Activated T-cell treated with anti-CD3 and anti-CD28 coated beads, Interleukin-2, amount 50 U/mL, for 24 hours (primary cell): ENCODE results near the gene SCTR.
A peak's percentile ranks its signal among the peaks of the same experiment; 100 is the strongest.

Experiments
- DNase-seq: peaks from one replicate; pipeline ENCODE4 v3.0.0-alpha.2; 2020
- H3K27ac Mint-ChIP-seq: 2 replicates; pipeline ENCODE4 v1.8.0; 2020; ENCODE audit warnings: mild to moderate bottlenecking, mixed read lengths
- H3K27me3 Mint-ChIP-seq: 2 replicates; pipeline ENCODE4 v1.8.0; 2020; ENCODE audit warnings: mixed read lengths
- H3K36me3 Mint-ChIP-seq: 2 replicates; pipeline ENCODE4 v1.8.0; 2020; ENCODE audit warnings: low read depth, mixed read lengths
- H3K4me1 Mint-ChIP-seq: 2 replicates; pipeline ENCODE4 v1.8.0; 2020; ENCODE audit warnings: low read depth, mixed read lengths
- H3K4me3 Mint-ChIP-seq: 2 replicates; pipeline ENCODE4 v1.8.0; 2020; ENCODE audit warnings: mild to moderate bottlenecking, moderate library complexity, mixed read lengths
- H3K9me3 Mint-ChIP-seq: 2 replicates; pipeline ENCODE4 v1.8.0; 2020; ENCODE audit warnings: mixed read lengths

SCTR gene

DNA sequence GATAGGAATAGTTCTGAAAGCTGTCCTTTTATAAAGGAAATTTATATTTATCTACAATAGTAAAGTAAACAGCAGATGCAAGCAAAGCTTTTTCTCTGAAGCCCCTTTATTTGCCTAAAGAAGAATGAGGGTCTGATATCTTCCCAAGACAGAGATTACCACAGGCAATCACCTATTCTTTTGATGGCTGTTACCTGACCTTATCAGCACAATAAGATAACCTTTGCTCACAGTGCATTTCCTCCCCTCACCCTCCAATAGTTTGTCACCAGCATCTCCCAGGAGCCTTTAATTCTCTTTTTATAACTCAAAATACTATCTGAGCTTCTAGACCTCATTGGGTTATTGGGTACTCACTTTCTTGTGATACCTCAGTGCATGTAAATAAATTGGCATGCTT lies 13.5 kb upstream of the SCTR start:
- no peak overlapping the region for H3K4me3 Mint-ChIP-seq
- no peaks in the 10 kb centered on the region for H3K36me3 Mint-ChIP-seq
- H3K27me3 Mint-ChIP-seq, result peaks cover 33% of the 10 kb centered on the region
- peaks cover 17% of the 10 kb centered on the region for H3K9me3 Mint-ChIP-seq
- H3K4me1 Mint-ChIP-seq, result no peaks in the 10 kb centered on the region
- no peak for DNase-seq
- no peak overlapping the region for H3K27ac Mint-ChIP-seq

DNA sequence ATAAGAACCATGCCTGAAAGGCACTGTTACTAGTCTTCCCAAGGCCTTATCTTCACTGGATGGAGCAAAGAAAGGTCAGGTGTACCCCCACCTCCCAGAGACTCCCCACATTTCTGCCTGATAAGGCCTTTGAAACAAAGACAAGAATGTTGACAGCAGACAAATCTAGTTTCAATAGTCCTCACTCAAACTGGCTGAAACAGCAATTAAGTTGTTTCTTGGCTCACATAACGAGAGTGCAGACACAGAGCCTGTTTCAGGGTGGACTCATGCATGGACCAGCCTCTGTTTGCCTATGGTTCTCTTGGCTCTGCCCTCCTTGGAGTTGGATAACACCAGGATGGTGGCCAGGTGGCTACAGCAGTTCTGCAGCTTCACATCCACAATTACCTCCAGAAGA lies 12.4 kb upstream of the SCTR start:
- H3K9me3 Mint-ChIP-seq, result peaks cover 24% of the 10 kb centered on the region
- H3K27ac Mint-ChIP-seq, result no peak overlapping the region
- no peaks in the 10 kb centered on the region for H3K36me3 Mint-ChIP-seq
- no peak overlapping the region for H3K4me3 Mint-ChIP-seq
- H3K4me1 Mint-ChIP-seq, result no peaks in the 10 kb centered on the region
- DNase-seq, result no peak
- peaks cover 24% of the 10 kb centered on the region for H3K27me3 Mint-ChIP-seq

GRCh38 chr2:119536211-119536610 lies 11.9 kb upstream of the SCTR start:
- no peaks in the 10 kb centered on the region for H3K4me1 Mint-ChIP-seq

DNA sequence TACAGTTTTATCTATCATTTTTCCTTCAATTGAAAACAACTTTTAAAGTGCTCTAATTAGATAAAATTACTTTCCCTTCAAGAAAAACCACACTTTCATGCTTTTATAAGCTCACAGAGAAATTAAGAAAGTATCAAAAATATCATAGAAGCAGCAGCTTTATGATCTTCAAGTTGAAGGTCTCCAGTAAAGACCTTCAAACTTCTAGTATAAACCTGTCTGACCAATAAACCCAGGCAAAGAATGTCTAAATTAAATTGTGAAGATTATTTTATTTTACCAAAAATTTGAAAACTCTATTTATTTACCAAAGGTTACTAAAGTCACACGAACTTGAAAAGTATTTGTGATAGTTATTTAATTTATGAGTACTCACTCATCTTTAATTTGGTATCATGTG lies 9.3 kb upstream of the SCTR start:
- peaks cover 12% of the 10 kb centered on the region for H3K27me3 Mint-ChIP-seq
- peaks cover 32% of the 10 kb centered on the region for H3K9me3 Mint-ChIP-seq
- no peaks in the 10 kb centered on the region for H3K36me3 Mint-ChIP-seq
- DNase-seq, result no peak
- no peaks in the 10 kb centered on the region for H3K4me1 Mint-ChIP-seq
- H3K27ac Mint-ChIP-seq, result no peak overlapping the region
- no peak overlapping the region for H3K4me3 Mint-ChIP-seq

More at GRCh38 chr2:119536211-119536610, 11.9 kb upstream of the SCTR start:
- DNase-seq, result no peak
- H3K27me3 Mint-ChIP-seq, result peaks cover 19% of the 10 kb centered on the region
- H3K36me3 Mint-ChIP-seq, result no peaks in the 10 kb centered on the region
- no peak overlapping the region for H3K4me3 Mint-ChIP-seq
- H3K9me3 Mint-ChIP-seq, result peaks cover 27% of the 10 kb centered on the region
- H3K27ac Mint-ChIP-seq, result no peak overlapping the region

DNA sequence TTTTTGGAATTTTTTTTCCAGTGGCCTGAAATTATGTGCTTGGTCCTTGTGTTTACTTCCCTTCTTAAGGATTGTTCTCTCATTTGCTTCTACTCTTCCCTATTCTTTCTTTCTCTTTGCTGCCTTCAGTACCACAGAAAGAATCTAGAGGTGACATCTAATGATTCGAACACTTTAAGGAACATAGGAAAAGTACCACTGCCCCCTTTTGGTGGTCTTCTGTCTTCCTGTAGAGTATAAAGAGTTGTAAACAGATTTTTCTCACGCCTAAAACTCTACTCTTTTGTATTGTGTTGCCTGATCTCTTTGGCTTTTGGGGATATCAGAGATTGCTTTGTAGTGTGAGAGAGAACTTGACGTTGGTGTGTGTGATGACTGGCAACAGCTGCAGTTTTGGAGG lies 7.0 kb upstream of the SCTR start:
- Mint-ChIP-seq H3K27ac (no peak overlapping the region), H3K9me3 (peaks cover 32% of the 10 kb centered on the region), H3K4me1 (no peaks in the 10 kb centered on the region), H3K4me3 (no peak overlapping the region), H3K27me3 (peaks cover 19% of the 10 kb centered on the region), H3K36me3 (no peaks in the 10 kb centered on the region)
- DNase-seq, result no peak

GRCh38 chr2:119527999-119528398 lies 3.7 kb upstream of the SCTR start:
- H3K4me3 Mint-ChIP-seq, result no peak overlapping the region
- H3K4me1 Mint-ChIP-seq, result no peaks in the 10 kb centered on the region
- peaks cover 45% of the 10 kb centered on the region for H3K27me3 Mint-ChIP-seq
- DNase-seq, result no peak
- no peaks in the 10 kb centered on the region for H3K36me3 Mint-ChIP-seq
- H3K27ac Mint-ChIP-seq, result no peak overlapping the region
- H3K9me3 Mint-ChIP-seq, result peaks cover 16% of the 10 kb centered on the region

DNA sequence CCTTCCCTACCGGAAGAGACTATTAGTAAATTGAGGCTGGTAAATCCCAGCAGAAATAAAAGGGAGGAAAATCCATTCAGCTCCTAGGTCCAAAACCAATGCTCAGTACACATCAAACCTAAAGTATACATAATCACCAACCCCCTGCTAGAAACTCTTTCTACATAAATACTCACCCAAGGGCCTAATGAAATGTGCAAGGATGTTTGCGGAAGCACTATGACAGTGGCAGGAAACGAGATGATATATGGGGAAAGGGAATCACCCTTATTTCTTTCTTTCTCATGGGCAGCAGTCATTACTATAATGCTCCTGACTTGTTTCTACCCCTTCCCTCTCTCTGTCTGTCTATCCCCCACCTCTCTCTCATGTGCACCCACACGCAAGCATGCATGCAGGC lies 1.3 kb upstream of the SCTR start:
- H3K4me3 Mint-ChIP-seq, result no peak overlapping the region
- DNase-seq, result no peak
- H3K9me3 Mint-ChIP-seq, result peaks cover 4% of the 10 kb centered on the region
- no peaks in the 10 kb centered on the region for H3K36me3 Mint-ChIP-seq
- H3K4me1 Mint-ChIP-seq, result no peaks in the 10 kb centered on the region
- no peak overlapping the region for H3K27ac Mint-ChIP-seq
- H3K27me3 Mint-ChIP-seq, result peaks cover 63% of the 10 kb centered on the region

DNA sequence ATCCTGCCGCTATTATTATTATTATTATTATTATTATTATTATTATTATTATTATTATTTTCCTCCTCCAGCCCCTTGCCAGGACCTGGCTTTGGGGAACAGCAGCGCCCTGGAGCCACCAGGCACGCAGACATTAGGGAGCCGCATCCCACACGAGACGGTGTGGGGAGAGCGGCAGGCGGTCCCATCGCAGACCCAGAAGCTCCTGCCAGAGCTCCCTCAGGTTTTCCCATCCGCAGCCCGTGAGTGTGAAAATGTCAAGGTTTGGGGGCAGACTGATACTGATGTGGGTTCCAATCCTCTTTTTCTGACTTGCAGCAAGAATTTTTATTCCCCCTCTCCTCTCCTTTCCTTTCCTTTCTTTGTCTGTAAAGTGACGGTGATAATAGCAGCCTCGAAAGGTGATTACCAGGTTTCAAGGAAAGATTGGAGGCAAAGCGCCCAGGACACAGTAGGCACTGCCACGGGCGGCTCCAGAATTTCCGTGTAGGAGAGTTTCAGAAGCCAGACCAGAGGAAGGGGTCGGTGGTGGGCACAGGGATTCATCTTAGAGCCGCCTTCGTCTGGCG lies 816 bp downstream of the SCTR start:
- no peaks in the 10 kb centered on the region for H3K4me1 Mint-ChIP-seq
- no peak overlapping the region for H3K27ac Mint-ChIP-seq
- H3K9me3 Mint-ChIP-seq, result no peaks in the 10 kb centered on the region
- no peak overlapping the region for H3K4me3 Mint-ChIP-seq
- DNase-seq, result no peak
- peaks cover 60% of the 10 kb centered on the region for H3K27me3 Mint-ChIP-seq
- H3K36me3 Mint-ChIP-seq, result no peaks in the 10 kb centered on the region

DNA sequence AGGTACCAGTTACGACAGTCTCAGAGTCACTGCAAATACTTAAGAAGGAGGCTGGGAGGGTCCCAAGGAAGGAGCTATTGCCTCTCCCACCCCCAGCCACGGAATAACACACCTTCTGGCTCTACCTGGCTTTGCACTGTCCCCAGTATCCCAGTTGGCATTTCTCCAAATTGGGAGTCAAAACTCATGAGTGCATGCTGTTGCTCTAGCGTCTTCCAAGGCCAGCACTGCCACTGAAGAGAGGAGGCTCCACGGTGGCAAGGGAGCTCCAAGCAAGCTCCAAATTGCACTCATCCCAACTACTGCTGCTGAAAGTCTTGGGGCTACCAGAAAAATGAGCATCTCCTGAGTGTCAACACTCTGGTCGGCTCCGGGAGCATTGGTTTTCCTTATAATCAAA lies 1.6 kb downstream of the SCTR start:
- H3K27me3 Mint-ChIP-seq, result peaks cover 62% of the 10 kb centered on the region
- no peaks in the 10 kb centered on the region for H3K9me3 Mint-ChIP-seq
- no peak overlapping the region for H3K4me3 Mint-ChIP-seq
- H3K36me3 Mint-ChIP-seq, result no peaks in the 10 kb centered on the region
- no peaks in the 10 kb centered on the region for H3K4me1 Mint-ChIP-seq
- no peak for DNase-seq
- no peak overlapping the region for H3K27ac Mint-ChIP-seq

GRCh38 chr2:119521433-119522050 lies 2.7 kb downstream of the SCTR start:
- Mint-ChIP-seq H3K27me3 (peaks cover 58% of the 10 kb centered on the region), H3K4me1 (no peaks in the 10 kb centered on the region), H3K36me3 (no peaks in the 10 kb centered on the region), H3K4me3 (no peak overlapping the region), H3K9me3 (no peaks in the 10 kb centered on the region), H3K27ac (no peak overlapping the region)
- DNase-seq, result no peak

GRCh38 chr2:119520696-119521432 lies 3.4 kb downstream of the SCTR start:
- Mint-ChIP-seq H3K27me3 (peaks cover 58% of the 10 kb centered on the region), H3K4me1 (no peaks in the 10 kb centered on the region), H3K27ac (no peak overlapping the region), H3K9me3 (no peaks in the 10 kb centered on the region), H3K36me3 (no peaks in the 10 kb centered on the region), H3K4me3 (no peak overlapping the region)
- DNase-seq, result no peak

DNA sequence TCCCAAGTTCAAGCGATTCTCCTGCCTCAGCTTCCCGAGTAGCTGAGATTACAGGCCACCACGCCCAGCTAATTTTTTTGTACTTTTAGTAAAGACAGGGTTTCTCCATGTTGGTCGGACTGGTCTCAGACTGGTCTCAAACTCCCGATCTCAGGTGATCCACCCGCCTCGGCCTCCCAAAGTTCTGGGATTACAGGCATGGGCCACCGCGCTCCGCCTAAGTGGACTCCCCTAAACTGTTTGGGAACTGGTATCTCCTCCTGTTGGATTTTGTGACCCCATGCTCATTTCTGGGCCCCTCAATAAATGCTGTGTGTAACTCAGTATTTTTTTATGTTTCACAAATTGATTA lies 5.2 kb downstream of the SCTR start:
- Mint-ChIP-seq H3K4me1 (no peaks in the 10 kb centered on the region), H3K4me3 (no peak overlapping the region), H3K27ac (no peak overlapping the region), H3K27me3 (peaks cover 57% of the 10 kb centered on the region), H3K9me3 (no peaks in the 10 kb centered on the region), H3K36me3 (no peaks in the 10 kb centered on the region)
- DNase-seq, result no peak

DNA sequence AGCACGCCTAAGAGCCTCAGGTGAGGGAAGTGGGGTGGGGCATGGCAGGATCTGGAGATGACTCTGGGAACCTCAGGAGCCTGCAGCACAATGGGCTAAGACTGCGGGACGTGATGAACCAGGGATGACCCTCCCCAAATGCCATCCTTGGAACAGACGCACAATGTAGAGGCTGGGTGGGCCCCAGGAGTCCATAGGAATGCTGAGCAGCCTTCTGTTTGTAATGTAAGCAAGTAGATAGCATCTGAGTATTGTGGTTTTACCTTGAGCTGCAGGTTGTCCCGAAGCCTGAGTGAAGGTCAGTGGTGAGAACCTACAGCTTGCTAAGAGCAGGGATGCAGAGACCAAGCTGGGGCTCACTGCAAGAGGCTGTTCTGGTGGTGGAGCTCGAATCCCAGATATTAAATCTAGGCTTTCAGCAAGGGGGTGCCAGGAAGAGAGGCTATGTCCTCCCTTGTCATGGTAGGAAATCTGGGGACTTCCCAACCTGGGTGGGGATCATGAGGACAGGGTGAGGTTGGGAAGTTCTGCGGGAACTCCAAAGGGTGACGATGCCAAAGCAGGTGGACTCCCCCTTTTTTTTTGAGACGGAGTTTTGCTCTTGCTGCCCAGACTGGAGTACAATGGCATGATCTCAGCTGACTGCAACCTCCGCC lies 5.8 kb downstream of the SCTR start:
- Mint-ChIP-seq H3K4me3 (no peak overlapping the region), H3K27me3 (peaks cover 53% of the 10 kb centered on the region), H3K4me1 (no peaks in the 10 kb centered on the region), H3K36me3 (no peaks in the 10 kb centered on the region), H3K9me3 (no peaks in the 10 kb centered on the region), H3K27ac (no peak overlapping the region)
- DNase-seq, result no peak

- DNase-seq, result peak; percentile 39
- H3K27ac Mint-ChIP-seq, result no peak overlapping the region
These were observed 6.8 kb downstream of the SCTR start for GRCh38 chr2:119517433-119517832.

DNA sequence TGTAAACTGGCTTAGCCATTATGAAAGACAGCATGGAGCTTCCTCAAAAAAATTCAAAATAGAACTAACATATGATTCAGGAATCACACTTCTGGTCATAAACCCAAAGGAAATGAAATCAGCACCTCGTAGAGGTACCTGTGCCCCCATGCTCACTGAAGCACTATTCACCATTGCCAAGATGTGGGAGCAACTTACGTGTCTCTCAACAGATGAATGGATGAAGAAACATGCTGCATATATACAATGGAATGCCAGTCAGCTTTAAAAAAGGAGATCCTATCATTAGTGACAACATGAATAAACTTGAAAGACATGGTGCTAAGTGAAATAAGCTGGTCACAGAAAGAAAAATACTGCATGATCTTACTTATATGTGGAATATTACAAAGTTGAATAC lies 8.2 kb downstream of the SCTR start:
- no peaks in the 10 kb centered on the region for H3K36me3 Mint-ChIP-seq
- no peaks in the 10 kb centered on the region for H3K4me1 Mint-ChIP-seq
- peaks cover 39% of the 10 kb centered on the region for H3K27me3 Mint-ChIP-seq
- H3K4me3 Mint-ChIP-seq, result no peak overlapping the region
- H3K27ac Mint-ChIP-seq, result no peak overlapping the region
- no peak for DNase-seq
- H3K9me3 Mint-ChIP-seq, result no peaks in the 10 kb centered on the region

More at GRCh38 chr2:119517433-119517832, 6.8 kb downstream of the SCTR start:
- no peak overlapping the region for H3K4me3 Mint-ChIP-seq
- peaks cover 51% of the 10 kb centered on the region for H3K27me3 Mint-ChIP-seq
- H3K9me3 Mint-ChIP-seq, result no peaks in the 10 kb centered on the region
- H3K36me3 Mint-ChIP-seq, result no peaks in the 10 kb centered on the region
- no peaks in the 10 kb centered on the region for H3K4me1 Mint-ChIP-seq
